Measurements from ENCODE around the gene COG5. TPM values are rescaled to one million over a fixed set of nuclear protein-coding genes. Genes with fewer than 3 reads are reported as not detected.

The COG5 gene
- total RNA-seq, 1 experiment from 2014 or later = 62.3 TPM

DNA sequence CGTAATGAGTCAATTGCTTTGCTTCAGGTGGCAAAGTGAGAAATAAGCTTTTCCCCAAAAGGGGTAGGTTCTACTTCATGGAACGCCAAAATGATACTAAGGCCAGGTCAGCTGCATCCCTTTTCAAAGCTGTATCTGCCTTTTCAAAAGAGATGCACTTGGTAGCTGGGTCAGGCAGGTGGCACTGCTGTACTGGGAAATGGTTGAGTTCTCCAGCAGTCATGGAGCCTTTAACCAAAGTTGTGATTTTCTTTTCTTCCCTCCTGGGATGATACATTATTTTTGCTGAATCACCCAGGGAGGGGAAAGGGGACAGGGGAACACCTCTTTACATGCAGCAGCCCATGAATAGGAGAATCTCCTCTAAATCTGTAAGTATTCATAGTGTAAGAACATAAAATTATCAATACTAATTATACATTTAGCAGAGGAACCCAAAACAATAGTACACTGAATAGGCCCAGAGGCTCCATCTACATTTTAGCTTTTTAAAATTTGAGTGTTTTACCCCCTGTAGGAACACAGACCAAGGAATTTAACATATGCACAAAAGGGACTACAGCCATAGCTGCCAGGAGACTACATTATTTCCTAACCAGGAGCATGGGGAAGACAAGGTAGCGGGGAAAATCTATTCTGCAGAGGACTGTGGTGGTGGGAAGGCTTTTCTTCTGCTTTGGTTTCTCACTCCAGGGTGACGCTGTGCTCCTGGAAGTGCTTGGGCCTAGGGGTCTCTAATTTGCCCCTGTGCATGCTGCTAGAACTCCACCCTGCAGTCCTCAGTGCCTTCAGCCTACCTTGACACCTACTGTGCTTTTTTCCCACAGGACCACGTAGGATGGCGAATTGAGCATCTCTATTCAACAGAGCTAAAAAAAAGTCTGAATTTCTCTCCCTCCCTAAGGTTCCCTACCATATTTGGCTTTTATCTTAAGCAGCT lies 100.3 kb downstream of the COG5 start:
- DNase-seq (ENCODE audit: low read depth) = peak; percentile 74

DNA sequence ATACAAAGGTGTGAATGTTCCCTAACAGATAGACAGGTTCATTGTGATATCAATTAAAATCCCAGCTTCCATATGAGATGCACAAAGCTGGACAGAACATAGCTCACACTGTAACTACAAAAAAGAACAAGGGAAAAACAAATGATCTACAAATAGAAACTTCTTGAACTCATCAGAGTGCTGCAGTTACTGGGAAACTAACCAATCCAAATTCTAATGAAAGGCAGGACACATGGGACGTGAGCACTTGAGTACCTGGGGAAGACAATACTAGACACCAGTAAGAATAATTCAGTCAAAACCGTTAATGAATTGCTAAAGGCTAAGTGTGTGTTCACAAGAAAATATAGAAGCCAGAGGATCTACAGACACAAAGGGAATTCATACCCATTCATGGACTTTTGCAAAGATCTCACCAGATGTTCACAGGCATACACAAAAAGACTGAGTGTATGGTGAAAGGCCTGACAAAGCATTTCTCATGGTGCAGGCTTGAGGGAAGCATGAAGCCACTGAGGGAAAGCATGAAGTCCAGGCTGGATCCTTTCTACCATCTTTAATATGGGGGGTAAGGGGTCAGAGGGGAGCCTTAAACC lies 101.7 kb downstream of the COG5 start:
- no peak for DNase-seq (ENCODE audit: low read depth)

DNA sequence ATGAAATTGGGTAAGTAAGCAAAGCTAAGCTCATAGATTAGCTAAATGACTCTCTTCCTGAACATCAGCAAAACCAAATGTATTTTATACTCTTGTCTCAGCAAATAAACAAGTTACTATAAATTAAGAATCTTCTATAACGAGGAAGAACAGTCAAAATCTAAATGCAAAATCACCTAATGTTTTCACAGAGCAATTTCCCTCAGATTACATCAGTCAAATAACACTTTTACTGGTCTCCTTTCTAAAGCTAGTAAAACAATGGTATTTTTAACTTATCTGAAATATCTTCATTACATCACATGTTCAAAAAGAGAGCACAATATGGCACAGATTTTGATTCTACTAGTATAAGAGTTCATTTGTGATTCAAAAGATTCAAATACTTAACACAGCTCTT lies 110.3 kb downstream of the COG5 start:
- DNase-seq (ENCODE audit: low read depth) = no peak

DNA sequence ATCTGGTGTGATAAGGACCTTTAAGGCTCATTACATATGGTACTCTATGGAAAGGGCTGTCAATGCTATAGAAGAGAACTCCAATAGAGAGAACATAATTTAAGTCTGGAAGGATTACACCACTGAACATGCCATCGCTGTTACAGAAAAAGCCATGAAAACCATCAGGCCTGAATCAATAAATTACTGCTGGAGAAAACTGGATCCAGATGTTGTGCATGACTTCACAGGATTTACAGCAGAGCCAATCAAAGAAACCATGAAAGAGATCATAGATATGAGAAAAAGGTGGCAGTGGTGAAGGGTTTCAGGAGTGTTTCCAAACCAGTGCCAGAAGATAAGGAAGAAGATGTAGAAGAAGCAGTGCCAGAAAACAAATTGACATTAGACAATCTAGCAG lies 112.8 kb downstream of the COG5 start:
- no peak for DNase-seq (ENCODE audit: low read depth)

DNA sequence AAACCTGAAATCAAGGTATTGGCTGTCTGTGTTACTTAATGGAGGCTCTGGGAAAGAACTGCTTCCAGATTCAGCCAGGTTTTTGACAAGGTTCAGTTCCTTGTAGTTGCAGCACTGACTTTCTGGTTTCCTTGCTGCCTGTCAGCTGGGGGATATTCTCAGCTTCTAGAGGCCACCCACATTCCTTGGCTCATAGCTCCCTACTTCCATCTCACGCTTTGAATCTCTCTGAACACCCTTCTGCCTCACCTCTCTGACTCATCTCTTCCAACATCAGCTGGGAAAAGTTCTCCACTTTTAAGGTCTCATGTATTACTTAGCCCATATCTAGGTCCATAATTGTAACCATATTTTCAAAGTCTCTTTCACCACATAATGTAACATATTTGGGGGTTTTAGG lies 116.7 kb downstream of the COG5 start:
- DNase-seq (ENCODE audit: low read depth) = peak; percentile 32

DNA sequence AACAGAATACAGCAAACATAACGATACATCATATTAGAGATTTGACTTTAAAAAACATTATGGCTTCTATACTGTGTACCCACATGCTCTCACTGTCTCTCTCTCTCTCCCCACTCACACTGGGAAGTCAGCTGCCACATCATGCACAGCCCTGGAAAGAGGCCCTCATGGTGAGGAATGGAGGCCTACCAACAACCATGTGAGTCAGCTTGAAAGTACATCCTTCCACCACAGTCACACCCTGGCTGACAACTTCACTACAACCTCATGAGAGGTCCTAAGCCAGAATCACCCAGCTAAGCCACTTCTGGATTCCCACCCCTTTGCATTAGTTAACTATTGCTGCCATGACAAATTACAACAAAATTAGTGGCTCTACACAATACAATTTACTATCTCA lies 117.2 kb downstream of the COG5 start:
- DNase-seq (ENCODE audit: low read depth) = peak; percentile 39

DNA sequence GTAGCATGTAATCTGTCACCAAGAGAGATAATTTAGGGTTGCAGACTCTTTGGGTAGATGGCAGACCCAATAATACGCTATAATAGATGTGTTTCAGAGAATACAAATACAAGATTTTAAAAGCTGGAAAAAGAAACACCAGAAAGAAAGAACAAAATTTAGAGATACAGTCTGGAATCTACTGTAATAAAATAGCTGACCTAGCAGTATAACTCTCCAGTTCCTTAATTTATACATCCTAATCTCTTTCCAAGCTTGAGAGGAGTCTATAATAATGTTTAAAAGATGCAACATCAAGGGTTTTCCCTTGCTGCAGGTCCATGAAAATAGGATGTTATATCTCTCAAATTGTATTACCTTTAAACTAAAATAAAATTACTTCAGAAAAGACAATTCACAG lies 121.0 kb downstream of the COG5 start:
- no peak for DNase-seq (ENCODE audit: low read depth)

DNA sequence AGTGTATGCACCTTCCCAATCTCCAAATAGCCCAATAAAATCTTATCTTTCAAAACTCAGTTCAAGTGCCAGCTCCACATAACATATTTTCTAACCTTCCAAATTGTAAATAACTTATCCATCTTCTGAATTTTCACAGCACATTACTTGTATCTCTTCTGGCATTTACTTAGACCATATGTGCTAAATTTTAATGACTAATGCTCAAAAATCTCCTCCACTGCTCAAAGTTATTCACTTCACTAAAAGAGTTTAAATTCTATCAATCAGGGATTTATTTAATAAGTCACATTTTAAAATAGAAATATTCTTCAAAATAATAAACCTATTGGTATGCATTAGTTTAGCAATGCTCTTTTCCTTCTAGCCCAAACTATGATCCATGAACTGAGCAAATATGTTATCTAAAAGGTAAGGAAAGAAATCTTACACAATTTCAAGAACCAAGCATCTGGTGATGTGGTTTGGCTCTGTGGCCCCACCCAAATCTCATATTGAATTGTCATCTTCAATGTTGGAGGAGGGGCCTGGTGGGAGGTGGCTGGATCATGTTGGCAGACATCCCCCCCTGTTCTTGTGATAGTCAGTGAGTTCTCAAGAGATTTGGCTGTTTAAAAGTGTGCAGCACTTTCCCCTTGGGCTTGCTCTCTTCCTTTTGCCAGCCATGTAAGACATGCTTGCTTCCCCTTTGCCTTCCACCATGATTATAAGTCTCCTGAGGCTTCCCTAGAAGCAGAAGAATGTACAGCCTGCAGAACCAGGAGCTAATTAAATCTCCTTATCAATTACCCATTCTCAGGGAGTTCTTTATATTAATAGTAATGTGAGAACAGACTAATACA lies 121.9 kb downstream of the COG5 start:
- no peak for DNase-seq (ENCODE audit: low read depth)

DNA sequence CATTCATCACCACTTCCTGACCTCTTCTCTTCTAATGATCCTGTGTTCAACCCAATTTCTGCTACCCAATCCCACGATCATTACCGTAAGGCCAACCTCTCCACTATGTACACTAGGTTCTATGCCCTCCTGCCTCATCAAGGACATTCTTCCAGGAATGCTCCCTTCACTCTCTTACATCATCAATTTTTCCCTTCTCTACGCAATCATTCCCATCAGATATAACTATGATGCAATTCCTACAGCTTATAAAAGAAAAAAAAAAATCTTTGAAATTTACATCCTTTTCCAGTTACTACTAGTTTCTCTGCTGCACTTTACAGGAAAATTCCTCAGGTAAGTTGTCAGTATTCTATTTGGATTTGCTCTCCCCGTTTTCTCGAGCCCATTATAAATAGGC lies 124.7 kb downstream of the COG5 start:
- DNase-seq (ENCODE audit: low read depth) = no peak

DNA sequence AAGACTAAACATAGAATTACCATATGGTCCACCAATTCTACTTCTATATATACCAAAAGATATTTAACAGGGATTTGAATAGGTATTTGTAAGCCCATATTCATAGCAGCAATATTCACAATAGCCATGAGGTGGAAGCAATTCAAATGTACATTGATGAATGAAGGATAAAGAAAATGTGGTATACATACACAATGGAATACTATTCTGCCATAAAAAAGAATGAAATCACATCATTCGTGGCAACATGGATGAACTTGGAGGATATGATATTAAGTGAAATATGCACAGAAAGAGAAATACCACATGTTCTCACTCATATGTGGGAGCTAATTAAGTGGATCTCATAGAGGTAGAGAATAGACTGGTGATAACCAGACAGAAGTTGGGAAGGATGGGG lies 128.0 kb downstream of the COG5 start:
- DNase-seq (ENCODE audit: low read depth) = no peak

DNA sequence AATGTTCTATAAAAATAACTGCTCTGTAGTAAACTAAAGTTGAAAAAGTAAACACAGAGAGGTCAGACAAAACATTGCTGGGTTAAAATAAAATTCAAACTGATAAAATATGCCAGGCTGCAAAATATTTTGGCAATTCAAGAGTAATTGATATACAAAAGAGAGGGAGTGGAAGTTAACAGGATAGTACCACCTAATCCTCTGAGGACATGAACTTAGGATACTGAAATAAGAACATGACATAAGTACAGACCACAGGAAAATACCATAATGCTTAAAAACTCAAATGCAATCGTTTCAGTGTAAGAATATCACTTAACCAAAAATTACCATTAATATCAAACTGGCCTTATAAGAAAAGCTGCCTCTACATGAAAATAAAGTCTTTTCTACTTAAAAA lies 131.5 kb downstream of the COG5 start:
- DNase-seq (ENCODE audit: low read depth) = no peak

DNA sequence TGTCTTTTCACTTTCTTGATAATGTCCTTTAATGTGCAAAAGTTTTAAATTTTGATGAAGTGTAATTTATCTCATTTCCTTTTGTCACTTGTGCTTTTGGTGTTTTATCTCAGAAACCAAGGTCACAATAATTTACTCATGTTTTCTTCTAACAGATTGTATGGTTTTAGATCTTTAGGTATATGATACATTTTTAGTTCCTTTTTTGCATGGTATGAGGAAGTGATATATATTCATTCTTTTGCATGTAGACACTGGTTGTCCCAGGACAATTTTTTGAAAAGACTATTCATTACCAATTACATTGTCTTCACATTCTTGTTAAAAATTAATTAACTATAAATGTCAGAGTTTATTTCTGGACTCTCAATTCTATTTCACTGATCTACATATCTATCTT lies 133.7 kb downstream of the COG5 start:
- no peak for DNase-seq (ENCODE audit: low read depth)

DNA sequence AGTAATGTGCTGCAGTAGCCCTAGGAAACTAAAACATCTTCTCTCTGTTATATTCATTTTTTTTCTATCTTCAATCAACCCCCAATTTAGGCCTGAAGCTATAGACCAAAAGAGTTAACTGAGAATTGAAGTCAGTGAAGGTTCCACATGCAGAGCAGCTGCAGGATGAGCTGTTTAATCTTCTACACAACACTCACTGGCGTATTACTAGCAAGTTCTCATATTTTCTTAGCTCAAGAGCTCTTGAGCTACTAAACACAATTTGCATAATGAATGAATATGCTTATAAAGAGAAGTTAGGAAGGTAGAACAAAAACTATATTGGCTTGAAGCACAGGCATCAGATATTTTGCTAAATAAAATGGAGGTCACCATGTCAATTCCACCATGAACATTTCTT lies 135.1 kb downstream of the COG5 start:
- DNase-seq (ENCODE audit: low read depth) = no peak

DNA sequence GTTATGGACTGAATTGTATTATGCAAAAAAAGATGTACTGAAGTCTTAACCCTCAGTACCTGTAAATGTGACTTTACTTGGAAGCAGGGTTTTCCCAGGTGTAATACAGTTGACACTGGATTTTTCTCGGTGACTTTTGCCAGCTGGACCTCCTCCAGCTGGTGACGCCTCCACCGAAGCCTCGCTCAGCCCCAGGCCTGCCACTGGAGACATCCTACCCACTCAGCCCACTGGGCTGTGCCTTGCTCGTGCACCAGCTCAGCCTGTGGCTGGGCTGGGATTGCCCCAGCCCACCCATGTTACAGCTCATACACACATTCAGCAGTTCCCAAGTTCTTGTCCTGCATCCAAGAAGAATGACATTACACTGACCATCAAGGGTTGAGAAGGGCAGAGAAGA lies 136.3 kb downstream of the COG5 start:
- DNase-seq (ENCODE audit: low read depth) = no peak

DNA sequence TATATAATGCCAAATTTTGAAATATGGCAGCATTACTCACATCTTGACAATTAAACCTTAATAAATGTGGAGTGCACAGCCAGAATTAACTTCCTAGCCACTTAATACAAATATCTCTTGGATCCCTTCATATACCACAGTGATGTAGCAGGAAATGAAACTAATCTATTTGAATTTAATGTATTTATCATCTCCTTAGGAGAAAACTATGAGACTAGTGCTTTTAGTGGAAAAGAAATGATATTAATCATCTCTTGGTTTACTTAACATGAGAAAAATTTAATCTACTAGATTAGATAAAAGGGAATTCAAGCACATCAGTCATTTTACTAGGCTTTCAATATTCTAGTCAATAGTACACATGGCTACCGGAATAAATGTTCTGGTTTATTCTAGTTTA lies 149.5 kb downstream of the COG5 start:
- DNase-seq (ENCODE audit: low read depth) = no peak

DNA sequence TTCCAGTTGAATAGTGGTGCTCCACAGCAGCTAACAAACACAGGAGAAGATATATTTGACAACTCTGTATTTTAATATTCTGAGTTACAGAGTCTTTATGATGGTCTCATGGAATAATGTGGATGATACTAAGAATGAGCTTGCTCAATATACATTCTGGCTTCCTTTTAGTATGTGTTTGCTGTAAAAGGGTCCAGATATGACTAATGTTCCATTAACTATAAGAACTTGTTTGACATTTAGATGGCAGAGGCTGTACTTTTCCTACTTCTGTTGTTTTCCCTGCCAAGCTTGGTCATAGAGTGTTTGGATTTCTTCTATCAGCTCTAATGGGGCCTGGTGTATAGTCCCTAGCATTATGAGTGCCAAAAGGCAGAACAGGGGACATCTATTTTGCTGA lies 155.4 kb downstream of the COG5 start:
- no peak for DNase-seq (ENCODE audit: low read depth)

DNA sequence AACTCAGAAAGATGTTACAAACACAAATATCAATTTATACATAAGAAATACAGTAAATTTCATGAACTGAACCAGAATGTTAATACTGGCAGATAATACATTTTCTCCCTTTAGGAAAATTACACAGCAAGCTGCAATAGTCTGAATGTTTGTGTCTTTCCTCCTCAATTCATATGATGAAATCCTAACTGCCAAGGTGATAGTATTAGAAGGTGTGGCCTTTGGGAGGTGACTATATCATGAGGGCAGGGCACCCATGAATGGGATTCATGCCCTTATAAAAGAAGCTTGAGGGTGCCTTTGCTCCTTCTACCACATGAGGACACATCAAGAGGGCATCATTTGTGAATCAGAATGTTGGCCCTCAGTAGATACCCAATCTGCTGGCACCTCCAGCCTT lies 158.2 kb downstream of the COG5 start:
- DNase-seq (ENCODE audit: low read depth) = no peak

DNA sequence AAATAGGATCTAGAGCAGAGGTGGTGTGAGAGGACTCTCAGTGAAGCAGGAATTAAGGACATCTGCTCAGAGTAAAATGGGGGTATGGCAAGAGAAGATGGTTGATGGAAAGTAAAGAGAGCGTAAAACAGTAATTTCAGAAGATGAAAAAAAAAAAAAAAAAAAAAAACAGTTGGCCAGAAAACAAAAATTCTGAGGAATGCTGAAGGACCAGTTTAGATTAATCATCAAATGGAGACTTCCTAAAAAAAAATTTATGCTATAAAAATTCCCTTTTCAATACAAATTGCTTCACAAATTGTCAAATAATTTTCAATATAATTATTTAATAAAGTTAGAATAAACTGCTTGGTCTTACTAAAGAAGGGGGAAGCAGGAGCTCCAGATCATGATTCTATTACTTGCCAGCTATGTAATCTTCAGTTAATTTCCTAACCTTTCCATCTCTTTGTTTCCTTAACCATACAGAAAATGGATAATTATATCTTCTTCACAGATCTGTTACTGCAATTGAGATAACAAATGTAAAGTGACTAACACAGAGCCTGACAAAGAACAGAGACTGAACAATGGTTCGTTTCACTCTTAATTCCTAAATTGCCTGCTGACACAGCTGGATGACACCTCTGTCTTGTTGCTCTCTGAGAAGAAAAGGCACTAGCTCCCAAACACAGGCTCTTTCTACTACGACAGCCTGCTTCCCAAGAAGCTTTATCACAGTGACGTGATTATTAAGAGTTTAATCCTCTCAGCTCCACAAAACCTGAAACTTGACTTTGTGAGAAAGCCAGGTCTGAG lies 158.8 kb downstream of the COG5 start:
- no peak for DNase-seq (ENCODE audit: low read depth)

DNA sequence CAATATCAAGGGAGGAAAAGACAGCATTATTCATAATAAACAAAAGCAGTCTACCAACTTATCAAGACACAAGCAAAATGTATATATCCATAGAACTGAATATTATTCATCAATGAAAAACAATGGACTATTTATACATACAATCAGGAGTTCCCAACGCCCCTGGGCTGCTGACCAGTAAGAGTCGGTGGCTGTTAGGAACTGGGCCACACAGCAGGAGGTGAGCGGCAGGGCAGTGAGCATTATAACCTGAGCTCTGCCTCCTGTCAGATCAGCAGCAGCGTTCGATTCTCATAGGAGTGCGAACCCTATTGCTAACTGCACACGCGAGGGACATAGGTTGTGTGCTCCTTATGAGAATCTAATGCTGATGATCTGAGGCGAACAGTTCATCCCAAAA lies 165.6 kb downstream of the COG5 start:
- DNase-seq (ENCODE audit: low read depth) = no peak

DNA sequence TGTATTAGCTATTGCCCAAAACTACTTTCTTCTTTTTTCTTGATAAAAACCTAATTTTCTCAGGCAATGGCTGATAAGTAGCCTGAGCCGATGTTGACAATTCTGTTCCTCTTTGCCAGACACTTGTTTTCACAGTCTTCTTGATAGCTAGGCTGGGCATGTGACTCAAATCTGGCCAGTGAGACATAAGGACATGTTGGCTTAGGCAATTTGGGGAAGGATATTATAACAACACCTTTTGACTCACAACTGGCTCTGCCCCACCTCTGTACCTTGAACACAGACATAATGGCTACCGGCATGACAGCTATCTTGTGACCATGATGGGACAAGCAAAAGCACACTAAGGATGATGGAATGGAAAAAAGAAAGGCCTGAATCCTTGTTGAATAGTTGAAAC lies 166.7 kb downstream of the COG5 start:
- DNase-seq (ENCODE audit: low read depth) = no peak

DNA sequence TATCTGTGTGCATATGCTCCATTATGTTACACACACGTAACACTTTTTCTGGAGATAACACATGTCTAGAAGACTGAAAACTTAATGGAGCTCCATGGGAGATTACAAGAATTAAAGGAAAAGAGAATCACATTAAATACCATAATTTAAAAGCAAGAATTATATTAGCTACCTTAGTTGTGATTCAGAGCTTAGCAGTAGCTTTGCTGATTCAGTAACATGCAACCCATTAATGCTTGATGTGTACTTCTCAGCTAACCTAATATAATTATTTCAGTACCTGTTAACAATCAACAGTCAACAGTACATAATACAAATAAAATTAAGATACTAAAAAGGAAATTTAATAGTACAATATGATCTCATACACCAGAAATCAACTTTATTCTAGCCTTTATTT lies 167.6 kb downstream of the COG5 start:
- DNase-seq (ENCODE audit: low read depth) = no peak

DNA sequence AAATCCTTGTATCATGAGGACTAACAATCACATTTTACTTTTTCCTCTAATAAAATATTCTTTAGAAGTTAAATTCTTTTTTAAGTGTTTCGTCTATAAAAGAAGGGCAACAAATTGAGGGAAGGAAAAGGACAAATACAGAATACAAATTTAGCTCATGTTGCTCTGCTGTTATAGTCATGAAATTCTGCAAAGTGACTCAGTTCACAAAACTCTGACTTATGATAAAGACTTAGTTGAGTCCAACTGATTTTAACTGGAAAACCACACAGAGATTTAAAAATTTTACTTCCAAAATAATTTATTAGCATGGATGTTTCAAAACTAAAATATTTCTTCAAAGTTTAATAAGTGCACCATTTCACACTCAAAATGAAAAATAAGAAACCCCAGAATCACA lies 168.9 kb downstream of the COG5 start:
- DNase-seq (ENCODE audit: low read depth) = peak; percentile 52
